Measurements from ENCODE around the gene CFAP97D2. TPM values are rescaled to one million over a fixed set of nuclear protein-coding genes. Genes with fewer than 3 reads are reported as not detected.
"Not testable (repeated sequence)": the region's sequence is repeated elsewhere in the genome, so short reads cannot be mapped to it uniquely, and the experiment has no call there.

Gene CFAP97D2
- total and polyA plus RNA-seq, 9 donors: not detected

DNA sequence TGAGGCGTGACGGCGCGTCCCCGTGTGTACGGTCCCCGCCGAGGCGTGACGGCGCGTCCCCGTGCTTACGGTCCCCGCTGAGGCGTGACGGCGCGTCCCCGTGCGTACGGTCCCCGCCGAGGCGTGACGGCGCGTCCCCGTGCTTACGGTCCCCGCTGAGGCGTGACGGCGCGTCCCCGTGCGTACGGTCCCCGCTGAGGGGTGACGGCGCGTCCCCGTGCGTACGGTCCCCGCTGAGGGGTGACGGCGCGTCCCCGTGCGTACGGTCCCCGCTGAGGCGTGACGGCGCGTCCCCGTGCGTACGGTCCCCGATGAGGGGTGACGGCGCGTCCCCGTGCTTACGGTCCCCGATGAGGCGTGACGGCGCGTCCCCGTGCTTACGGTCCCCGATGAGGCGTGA, 20.5 kb downstream of the CFAP97D2 start:
- 55% methylated on average over 42 of the region's 75 CpGs for WGBS (ENCODE audit: insufficient coverage)
- H3K36me3 ChIP-seq (ENCODE audit: control insufficient read depth, insufficient read depth, low read length); H3K4me1 ChIP-seq (ENCODE audit: control insufficient read depth, insufficient read depth, low read length); H3K4me3 ChIP-seq (ENCODE audit: low read length); H3K27ac ChIP-seq (ENCODE audit: low read length); DNase-seq; H3K9me3 ChIP-seq (replicated peaks; ENCODE audit: control insufficient read depth, low read depth, low read length): not testable (repeated sequence)
- peaks cover 27% of the 10 kb centered on the region for H3K27me3 ChIP-seq (ENCODE audit: control insufficient read depth, insufficient read depth, low read length)

DNA sequence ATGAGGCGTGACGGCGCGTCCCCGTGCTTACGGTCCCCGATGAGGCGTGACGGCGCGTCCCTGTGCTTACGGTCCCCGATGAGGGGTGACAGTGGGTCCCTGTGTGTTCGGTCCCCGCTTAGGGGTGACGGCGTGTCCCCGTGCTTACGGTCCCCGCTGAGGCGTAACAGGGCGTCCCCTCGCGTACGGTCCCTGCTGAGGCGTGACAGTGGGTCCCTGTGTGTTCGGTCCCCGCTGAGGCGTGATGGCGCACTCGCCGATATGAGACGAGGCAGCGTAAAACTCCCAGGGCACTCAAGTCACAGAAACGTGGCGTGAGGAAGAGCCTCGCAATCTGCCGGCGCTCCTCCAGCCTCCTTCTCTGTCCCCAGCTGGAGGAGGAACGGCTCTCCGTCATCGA, 20.9 kb downstream of the CFAP97D2 start:
- WGBS (ENCODE audit: insufficient coverage): 76% methylated on average over 27 of the region's 42 CpGs
- Histone ChIP-seq H3K36me3 (ENCODE audit: control insufficient read depth, insufficient read depth, low read length) (no peaks in the 10 kb centered on the region), H3K27me3 (ENCODE audit: control insufficient read depth, insufficient read depth, low read length) (peaks cover 26% of the 10 kb centered on the region), H3K4me1 (ENCODE audit: control insufficient read depth, insufficient read depth, low read length) (peaks cover 9% of the 10 kb centered on the region), H3K9me3 (replicated peaks; ENCODE audit: control insufficient read depth, low read depth, low read length) (no peaks in the 10 kb centered on the region), H3K4me3 (ENCODE audit: low read length) (peak overlapping the region; percentile 21), H3K27ac (ENCODE audit: low read length) (no peak overlapping the region)
- DNase-seq: no peak

DNA sequence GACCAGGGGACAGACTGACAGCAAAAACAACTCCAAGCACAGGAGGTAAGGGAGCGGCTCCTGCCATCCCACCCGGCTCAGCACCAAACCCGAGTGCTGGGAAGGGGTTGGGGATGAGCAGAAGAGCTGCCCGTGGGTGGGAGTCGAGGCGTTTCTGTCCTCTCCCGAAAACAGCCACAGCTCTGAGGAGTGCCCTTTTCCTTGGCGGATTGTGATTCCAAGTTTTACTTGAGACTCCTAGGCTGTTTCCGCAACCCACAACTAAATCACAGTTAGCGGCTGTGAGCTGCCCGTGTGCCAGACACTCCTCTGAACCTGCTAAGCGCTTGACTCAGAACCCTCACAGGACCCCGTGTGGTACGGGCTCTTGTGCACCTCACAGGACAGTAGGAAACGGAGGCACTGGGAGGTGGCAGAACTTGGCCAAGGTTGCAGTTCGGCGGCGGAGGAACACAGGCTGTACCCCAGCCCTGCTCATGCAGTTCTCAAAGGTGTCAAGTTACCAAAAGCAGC, 21.4 kb downstream of the CFAP97D2 start:
- Histone ChIP-seq H3K36me3 (ENCODE audit: control insufficient read depth, insufficient read depth, low read length) (no peaks in the 10 kb centered on the region), H3K4me1 (ENCODE audit: control insufficient read depth, insufficient read depth, low read length) (peaks cover 9% of the 10 kb centered on the region), H3K27ac (ENCODE audit: low read length) (no peak overlapping the region), H3K4me3 (ENCODE audit: low read length) (peak overlapping the region; percentile 21), H3K9me3 (replicated peaks; ENCODE audit: control insufficient read depth, low read depth, low read length) (no peaks in the 10 kb centered on the region), H3K27me3 (ENCODE audit: control insufficient read depth, insufficient read depth, low read length) (peaks cover 25% of the 10 kb centered on the region)
- 31% methylated on average over 16 of the region's 18 CpGs for WGBS (ENCODE audit: insufficient coverage)
- peak; percentile 16 for DNase-seq

DNA sequence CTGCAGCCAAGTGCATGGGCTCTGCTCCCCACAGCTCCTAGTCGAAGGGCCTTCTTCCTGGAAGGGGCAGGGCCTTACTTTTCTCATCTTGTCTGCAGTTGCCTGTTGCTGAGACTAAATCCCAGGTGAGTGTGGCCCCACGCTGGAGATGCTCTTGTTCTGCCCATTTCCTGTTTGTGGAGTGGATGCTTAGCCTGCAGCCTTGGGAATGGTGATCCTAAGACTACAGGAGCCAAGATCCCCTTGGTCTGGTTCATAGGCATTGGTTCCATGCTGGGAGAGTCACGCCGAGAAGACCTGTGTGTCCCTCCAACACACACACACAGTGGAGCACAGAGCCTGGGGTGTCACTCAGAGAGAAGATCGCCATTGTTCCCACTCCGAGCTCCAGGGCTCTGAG, 23.5 kb downstream of the CFAP97D2 start:
- H3K27ac ChIP-seq (ENCODE audit: low read length): no peak overlapping the region
- WGBS (ENCODE audit: insufficient coverage): 41% methylated on average over 2 of the region's 6 CpGs
- H3K27me3 ChIP-seq (ENCODE audit: control insufficient read depth, insufficient read depth, low read length): peaks cover 22% of the 10 kb centered on the region
- DNase-seq: no peak
- no peaks in the 10 kb centered on the region for H3K36me3 ChIP-seq (ENCODE audit: control insufficient read depth, insufficient read depth, low read length)
- H3K9me3 ChIP-seq (replicated peaks; ENCODE audit: control insufficient read depth, low read depth, low read length): peaks cover 6% of the 10 kb centered on the region
- H3K4me3 ChIP-seq (ENCODE audit: low read length): no peak overlapping the region
- H3K4me1 ChIP-seq (ENCODE audit: control insufficient read depth, insufficient read depth, low read length): peaks cover 9% of the 10 kb centered on the region

DNA sequence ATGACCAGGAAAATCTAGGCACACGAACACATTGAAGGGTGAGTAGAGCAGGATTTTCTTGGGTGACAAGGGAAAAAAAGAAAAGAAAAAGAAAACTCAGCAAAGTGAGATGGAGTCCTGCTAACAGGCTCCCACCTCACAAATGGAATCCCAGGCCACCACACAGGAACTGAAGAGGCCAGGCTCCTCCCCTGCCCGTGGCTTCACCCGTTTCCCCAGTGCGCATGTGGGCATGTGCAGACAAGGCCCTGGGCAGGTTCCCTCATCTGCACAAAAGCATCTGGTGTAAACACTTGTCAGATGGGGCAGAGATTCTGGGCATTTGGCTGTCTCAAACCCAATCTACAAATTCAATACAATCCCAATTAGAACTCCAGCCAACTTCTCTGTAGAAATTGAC, 24.5 kb downstream of the CFAP97D2 start:
- no peak for DNase-seq
- Histone ChIP-seq H3K9me3 (replicated peaks; ENCODE audit: control insufficient read depth, low read depth, low read length) (peaks cover 6% of the 10 kb centered on the region), H3K4me1 (ENCODE audit: control insufficient read depth, insufficient read depth, low read length) (peaks cover 9% of the 10 kb centered on the region), H3K36me3 (ENCODE audit: control insufficient read depth, insufficient read depth, low read length) (no peaks in the 10 kb centered on the region), H3K4me3 (ENCODE audit: low read length) (no peak overlapping the region), H3K27me3 (ENCODE audit: control insufficient read depth, insufficient read depth, low read length) (peaks cover 20% of the 10 kb centered on the region), H3K27ac (ENCODE audit: low read length) (no peak overlapping the region)
- WGBS (ENCODE audit: insufficient coverage): 53% methylated on average over 2 of the region's 4 CpGs

DNA sequence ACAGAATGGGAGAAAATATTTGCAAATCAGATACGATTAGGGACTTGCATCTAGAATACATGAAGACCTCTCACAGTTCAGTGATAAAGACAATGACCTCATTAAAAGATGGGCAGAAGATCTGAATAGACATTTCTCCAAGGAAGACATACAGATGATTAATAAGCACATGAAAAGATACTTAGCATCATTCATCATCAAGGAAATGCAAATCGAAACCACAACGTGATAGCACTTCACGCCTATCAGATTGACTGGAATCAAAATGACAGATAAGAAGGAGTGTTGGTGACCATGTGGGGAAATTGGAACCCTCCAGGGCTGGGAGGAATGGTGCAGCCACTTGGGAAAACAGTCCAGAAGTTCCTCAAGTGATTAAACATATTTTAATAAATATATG, 25.8 kb downstream of the CFAP97D2 start:
- Histone ChIP-seq H3K27me3 (ENCODE audit: control insufficient read depth, insufficient read depth, low read length) (peaks cover 16% of the 10 kb centered on the region), H3K9me3 (replicated peaks; ENCODE audit: control insufficient read depth, low read depth, low read length) (peaks cover 6% of the 10 kb centered on the region), H3K36me3 (ENCODE audit: control insufficient read depth, insufficient read depth, low read length) (no peaks in the 10 kb centered on the region), H3K4me1 (ENCODE audit: control insufficient read depth, insufficient read depth, low read length) (peaks cover 9% of the 10 kb centered on the region), H3K4me3 (ENCODE audit: low read length) (no peak overlapping the region), H3K27ac (ENCODE audit: low read length) (no peak overlapping the region)
- DNase-seq: no peak
- no CpG with 5 or more reads among the region's 4 CpGs for WGBS (ENCODE audit: insufficient coverage)

DNA sequence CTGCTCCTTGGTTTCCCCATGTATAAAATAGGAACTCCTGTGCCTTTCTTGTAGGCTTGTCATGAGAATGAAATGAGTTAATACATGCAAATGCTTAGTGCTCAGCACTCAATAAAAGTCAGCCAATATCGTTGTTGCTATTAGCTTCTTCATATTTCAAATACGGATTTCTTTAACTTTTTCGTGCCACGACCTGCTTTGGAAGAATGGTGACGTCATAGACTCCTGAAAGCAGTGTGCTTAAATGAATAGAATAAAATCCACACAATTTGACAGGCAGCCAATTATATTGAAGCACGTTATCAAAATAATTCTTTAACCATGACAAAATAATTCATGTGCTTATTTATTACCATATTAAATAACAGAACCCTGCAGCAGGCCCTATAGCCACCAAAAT, 29.1 kb downstream of the CFAP97D2 start:
- no peak for DNase-seq
- no peak overlapping the region for H3K27ac ChIP-seq (ENCODE audit: low read length)
- H3K36me3 ChIP-seq (ENCODE audit: control insufficient read depth, insufficient read depth, low read length): no peaks in the 10 kb centered on the region
- peaks cover 6% of the 10 kb centered on the region for H3K27me3 ChIP-seq (ENCODE audit: control insufficient read depth, insufficient read depth, low read length)
- H3K4me1 ChIP-seq (ENCODE audit: control insufficient read depth, insufficient read depth, low read length): no peaks in the 10 kb centered on the region
- H3K4me3 ChIP-seq (ENCODE audit: low read length): no peak overlapping the region
- H3K9me3 ChIP-seq (replicated peaks; ENCODE audit: control insufficient read depth, low read depth, low read length): peaks cover 6% of the 10 kb centered on the region
- no CpG with 5 or more reads among the region's 6 CpGs for WGBS (ENCODE audit: insufficient coverage)

DNA sequence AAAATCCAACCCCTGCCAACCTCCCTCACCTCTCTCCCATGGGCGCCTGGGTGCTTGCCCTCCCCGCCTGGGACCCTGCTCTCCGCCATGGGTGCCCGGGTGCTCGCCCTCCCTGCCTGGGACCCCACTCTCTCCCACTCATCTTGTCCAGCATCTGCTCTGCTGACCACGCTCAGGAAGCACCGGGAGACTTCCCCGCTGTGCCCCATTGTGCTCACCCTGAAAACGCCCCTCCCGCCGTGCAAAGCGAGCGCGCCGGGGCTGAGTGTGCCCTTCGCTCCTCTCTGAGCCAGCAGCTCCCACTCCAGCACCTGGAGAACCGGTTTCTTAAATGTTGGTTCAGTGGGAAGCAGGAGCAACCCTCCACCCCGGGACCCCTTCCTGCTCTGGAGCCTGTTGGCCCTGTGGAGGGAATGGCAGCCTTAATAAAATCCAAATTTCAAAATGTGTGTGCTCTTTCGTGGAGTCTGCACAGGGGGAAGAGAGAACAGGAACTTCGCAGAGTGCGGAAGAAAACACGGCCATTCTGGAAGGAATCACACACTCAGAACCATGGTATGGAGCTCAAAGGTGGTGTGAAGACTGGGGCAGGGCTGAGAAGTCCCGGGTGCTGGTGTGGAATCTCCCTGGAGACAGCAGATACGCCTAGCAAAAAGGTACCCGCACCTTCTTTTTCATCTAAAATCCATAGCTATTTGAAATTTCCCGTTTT, 32.5 kb downstream of the CFAP97D2 start:
- WGBS (ENCODE audit: insufficient coverage): 74% methylated on average over 13 of the region's 26 CpGs
- no peaks in the 10 kb centered on the region for H3K36me3 ChIP-seq (ENCODE audit: control insufficient read depth, insufficient read depth, low read length)
- no peak overlapping the region for H3K27ac ChIP-seq (ENCODE audit: low read length)
- H3K9me3 ChIP-seq (replicated peaks; ENCODE audit: control insufficient read depth, low read depth, low read length): peaks cover 6% of the 10 kb centered on the region
- no peaks in the 10 kb centered on the region for H3K4me1 ChIP-seq (ENCODE audit: control insufficient read depth, insufficient read depth, low read length)
- H3K4me3 ChIP-seq (ENCODE audit: low read length): no peak overlapping the region
- peaks cover 6% of the 10 kb centered on the region for H3K27me3 ChIP-seq (ENCODE audit: control insufficient read depth, insufficient read depth, low read length)
- no peak for DNase-seq

DNA sequence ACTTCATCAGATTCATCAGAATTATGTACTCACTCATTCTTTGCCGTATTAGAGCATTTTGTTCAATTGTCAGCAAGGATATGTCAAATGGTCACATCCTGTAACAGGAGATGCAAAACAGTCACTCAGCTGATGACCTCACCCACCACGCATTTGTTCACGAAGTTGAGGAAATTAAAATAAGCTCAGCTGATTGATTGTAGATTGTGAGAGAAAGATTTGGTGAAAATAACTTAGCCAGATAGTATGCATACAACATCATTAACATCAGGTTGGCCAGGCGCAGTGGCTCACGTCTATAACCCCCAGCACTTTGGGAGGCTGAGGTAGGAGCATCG, 33.1 kb downstream of the CFAP97D2 start:
- WGBS (ENCODE audit: insufficient coverage): 77% methylated on average over 2 of the region's 6 CpGs
- no peaks in the 10 kb centered on the region for H3K4me1 ChIP-seq (ENCODE audit: control insufficient read depth, insufficient read depth, low read length)

DNA sequence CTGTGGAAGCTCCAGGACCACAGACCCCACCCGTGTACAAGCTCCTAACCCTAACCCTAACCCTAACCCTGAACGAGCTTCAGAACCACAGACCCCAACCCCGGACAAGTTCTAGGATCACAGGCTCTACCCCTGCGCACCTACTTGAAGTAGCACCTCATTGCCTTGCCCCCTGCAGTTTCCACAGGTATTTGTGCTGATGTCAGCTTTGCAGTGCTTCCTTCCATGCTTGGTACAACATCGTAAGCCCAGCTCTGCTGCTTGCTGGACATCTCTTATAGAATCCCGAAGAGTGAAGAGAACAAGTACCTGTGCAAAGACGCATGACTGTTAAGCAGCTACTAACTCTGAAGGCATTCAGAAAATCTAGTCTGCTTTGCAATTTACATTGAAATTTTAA, 34.9 kb downstream of the CFAP97D2 start:
- Histone ChIP-seq H3K27ac (ENCODE audit: low read length) (no peak overlapping the region), H3K9me3 (replicated peaks; ENCODE audit: control insufficient read depth, low read depth, low read length) (no peaks in the 10 kb centered on the region), H3K4me3 (ENCODE audit: low read length) (no peak overlapping the region), H3K36me3 (ENCODE audit: control insufficient read depth, insufficient read depth, low read length) (no peaks in the 10 kb centered on the region), H3K27me3 (ENCODE audit: control insufficient read depth, insufficient read depth, low read length) (peaks cover 6% of the 10 kb centered on the region), H3K4me1 (ENCODE audit: control insufficient read depth, insufficient read depth, low read length) (no peaks in the 10 kb centered on the region)
- WGBS (ENCODE audit: insufficient coverage): 94% methylated on average over 6 of the region's 7 CpGs
- DNase-seq: no peak

More for the DNA sequence above, 33.1 kb downstream of the CFAP97D2 start:
- no peak for DNase-seq
- Histone ChIP-seq H3K27ac (ENCODE audit: low read length) (no peak overlapping the region), H3K36me3 (ENCODE audit: control insufficient read depth, insufficient read depth, low read length) (no peaks in the 10 kb centered on the region), H3K4me3 (ENCODE audit: low read length) (no peak overlapping the region), H3K9me3 (replicated peaks; ENCODE audit: control insufficient read depth, low read depth, low read length) (peaks cover 3% of the 10 kb centered on the region), H3K27me3 (ENCODE audit: control insufficient read depth, insufficient read depth, low read length) (peaks cover 6% of the 10 kb centered on the region)

DNA sequence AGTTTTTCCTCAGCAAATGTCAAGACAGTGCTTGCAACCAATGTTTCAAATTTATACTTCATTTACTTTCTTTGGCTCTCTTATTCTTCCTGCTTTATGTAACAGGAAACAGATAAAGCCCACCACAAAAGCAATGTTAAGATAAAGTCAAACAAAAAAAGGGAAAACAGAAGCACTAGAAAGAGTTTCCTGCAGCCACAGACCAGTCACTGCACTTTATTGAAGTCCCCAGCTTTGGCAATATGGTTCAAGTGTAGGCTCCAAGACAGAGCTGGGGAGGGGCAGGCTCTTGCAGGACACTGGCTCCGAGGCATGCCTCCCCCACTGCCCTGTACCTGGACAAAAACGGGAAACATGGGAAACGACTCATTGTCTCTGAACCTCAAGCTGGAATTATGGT, 40.3 kb downstream of the CFAP97D2 start:
- no peaks in the 10 kb centered on the region for H3K4me1 ChIP-seq (ENCODE audit: control insufficient read depth, insufficient read depth, low read length)
- H3K4me3 ChIP-seq (ENCODE audit: low read length): no peak overlapping the region
- 47% methylated on average over 3 of the region's 3 CpGs for WGBS (ENCODE audit: insufficient coverage)
- no peaks in the 10 kb centered on the region for H3K36me3 ChIP-seq (ENCODE audit: control insufficient read depth, insufficient read depth, low read length)
- no peaks in the 10 kb centered on the region for H3K9me3 ChIP-seq (replicated peaks; ENCODE audit: control insufficient read depth, low read depth, low read length)
- DNase-seq: no peak
- peaks cover 6% of the 10 kb centered on the region for H3K27me3 ChIP-seq (ENCODE audit: control insufficient read depth, insufficient read depth, low read length)
- no peak overlapping the region for H3K27ac ChIP-seq (ENCODE audit: low read length)

Measured in muscle of leg (tissue), 11 donors.